PFSK-1 (cell line): ENCODE measurements around the gene PRKN.

Experiments used
- FOXP2 ChIP-seq: optimal IDR thresholded peaks from 2 replicates; pipeline ENCODE3; 2011; ENCODE audit warnings: borderline replicate concordance, control low read depth, inconsistent platforms; ENCODE audit not compliant: insufficient read depth; ENCODE audit errors: extremely low read length, extremely low read depth
- POLR2AphosphoS5 ChIP-seq: IDR thresholded peaks from 2 replicates; pipeline ENCODE4 v1.6.1; 2012; ENCODE audit warnings: low read depth, mild to moderate bottlenecking, control low read depth, low read length, moderate library complexity
- SIN3A ChIP-seq: IDR thresholded peaks from 2 replicates; pipeline ENCODE4 v1.6.1; 2012; ENCODE audit warnings: mild to moderate bottlenecking, low read length, moderate library complexity, borderline replicate concordance; ENCODE audit not compliant: insufficient read depth
- TAF1 ChIP-seq: IDR thresholded peaks from 2 replicates; pipeline ENCODE4 v1.6.1; 2012; ENCODE audit warnings: low read length, control low read depth, borderline replicate concordance; ENCODE audit not compliant: insufficient read depth
- TF ChIP-seq, protein P1 (sequence below), 2 experiments: IDR thresholded peaks; 2 replicates each; pipeline versions ENCODE4 v1.6.1 to v1.8.0; 2011 to 2012; ENCODE audit warnings: low read depth in 2 of 2, low read length in 2 of 2, control low read depth in 1 of 2, inconsistent platforms in 1 of 2, mild to moderate bottlenecking in 1 of 2, moderate library complexity in 1 of 2; ENCODE audit not compliant: insufficient read depth in 1 of 2

The PRKN gene

DNA sequence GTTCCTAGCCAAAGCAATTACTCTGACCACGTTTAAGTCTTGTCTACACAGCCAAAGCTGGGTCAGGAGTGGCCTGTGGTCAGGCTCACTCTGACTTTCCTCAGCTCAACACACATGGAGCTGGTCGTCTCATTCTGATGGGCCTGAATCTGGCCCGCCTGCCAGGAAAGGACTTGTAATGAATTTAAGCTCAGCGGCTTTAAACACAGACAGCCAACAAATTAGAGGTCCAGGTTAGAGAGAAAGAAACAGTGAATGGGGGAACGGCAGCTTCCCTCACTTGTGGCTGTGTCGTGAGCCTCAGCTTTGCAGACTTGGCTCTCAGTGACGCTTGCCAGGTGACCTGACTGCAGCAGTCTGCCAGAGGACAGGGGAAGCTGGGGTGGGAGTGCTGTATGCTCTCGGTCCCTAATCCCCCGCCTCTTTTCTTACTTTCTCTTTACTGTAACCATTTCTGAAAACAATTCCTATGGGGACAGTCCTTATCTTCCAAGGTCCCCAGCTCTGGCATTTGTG, 1331.8 kb downstream of the PRKN start:
- TF ChIP-seq SIN3A (no peak), FOXP2 (no peak), POLR2AphosphoS5 (no peak), TAF1 (no peak)
- TF ChIP-seq, protein P1, sequence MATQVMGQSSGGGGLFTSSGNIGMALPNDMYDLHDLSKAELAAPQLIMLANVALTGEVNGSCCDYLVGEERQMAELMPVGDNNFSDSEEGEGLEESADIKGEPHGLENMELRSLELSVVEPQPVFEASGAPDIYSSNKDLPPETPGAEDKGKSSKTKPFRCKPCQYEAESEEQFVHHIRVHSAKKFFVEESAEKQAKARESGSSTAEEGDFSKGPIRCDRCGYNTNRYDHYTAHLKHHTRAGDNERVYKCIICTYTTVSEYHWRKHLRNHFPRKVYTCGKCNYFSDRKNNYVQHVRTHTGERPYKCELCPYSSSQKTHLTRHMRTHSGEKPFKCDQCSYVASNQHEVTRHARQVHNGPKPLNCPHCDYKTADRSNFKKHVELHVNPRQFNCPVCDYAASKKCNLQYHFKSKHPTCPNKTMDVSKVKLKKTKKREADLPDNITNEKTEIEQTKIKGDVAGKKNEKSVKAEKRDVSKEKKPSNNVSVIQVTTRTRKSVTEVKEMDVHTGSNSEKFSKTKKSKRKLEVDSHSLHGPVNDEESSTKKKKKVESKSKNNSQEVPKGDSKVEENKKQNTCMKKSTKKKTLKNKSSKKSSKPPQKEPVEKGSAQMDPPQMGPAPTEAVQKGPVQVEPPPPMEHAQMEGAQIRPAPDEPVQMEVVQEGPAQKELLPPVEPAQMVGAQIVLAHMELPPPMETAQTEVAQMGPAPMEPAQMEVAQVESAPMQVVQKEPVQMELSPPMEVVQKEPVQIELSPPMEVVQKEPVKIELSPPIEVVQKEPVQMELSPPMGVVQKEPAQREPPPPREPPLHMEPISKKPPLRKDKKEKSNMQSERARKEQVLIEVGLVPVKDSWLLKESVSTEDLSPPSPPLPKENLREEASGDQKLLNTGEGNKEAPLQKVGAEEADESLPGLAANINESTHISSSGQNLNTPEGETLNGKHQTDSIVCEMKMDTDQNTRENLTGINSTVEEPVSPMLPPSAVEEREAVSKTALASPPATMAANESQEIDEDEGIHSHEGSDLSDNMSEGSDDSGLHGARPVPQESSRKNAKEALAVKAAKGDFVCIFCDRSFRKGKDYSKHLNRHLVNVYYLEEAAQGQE (IDR thresholded peaks at IDR 0.05; ENCODE audit: insufficient read depth in 1 of 2, low read depth in 2 of 2, low read length in 2 of 2), result no peak

DNA sequence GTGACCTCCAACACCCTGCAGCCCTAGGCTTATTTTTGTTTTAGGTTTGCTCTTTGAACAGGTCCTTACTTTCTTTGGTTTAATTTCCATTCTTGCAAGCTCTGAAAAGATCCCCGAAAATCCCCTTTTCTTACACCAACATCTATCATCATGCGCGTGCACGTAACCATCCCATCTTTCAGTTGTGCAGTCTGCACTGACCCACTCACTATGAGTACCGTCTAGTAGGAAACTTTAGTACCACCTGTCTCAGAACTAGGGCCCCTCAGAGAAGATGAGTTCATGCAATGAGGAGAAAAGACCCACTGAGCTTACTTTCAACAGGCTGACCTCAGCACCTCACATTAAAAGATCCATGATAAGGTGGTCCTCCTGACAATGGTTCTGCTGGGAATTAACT, 1333.1 kb downstream of the PRKN start:
- no peak for TF ChIP-seq TAF1
- no peak for TF ChIP-seq FOXP2
- TF ChIP-seq, protein P1 (IDR thresholded peaks at IDR 0.05; ENCODE audit: insufficient read depth in 1 of 2, low read depth in 2 of 2, low read length in 2 of 2), result no peak
- no peak for TF ChIP-seq SIN3A
- TF ChIP-seq POLR2AphosphoS5, result no peak

DNA sequence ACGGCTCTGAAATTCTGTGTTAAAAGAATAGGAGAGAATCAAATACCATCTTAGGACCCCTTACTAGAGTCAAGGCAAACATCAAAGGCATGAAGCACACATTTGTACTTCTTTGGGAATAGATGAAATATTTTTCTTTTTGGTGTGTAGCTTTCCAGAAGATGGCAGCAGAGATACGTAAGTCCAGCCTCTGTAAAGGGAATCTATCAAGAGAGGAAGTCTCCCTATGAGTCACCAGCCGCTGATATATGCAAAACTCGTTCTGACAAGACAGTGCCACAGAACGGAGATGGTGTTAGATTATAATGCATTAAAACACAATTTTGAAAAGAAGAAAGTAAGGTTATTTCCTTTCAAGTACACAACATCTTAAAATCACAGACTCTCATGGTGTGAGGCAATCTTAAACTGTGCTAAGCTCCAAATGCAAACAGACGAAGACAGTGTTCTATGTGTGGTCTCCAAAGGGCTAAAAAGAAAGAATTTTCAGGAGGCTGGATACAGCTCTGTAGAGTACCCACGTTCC, 1333.7 kb downstream of the PRKN start:
- TF ChIP-seq TAF1, result no peak
- TF ChIP-seq FOXP2, result no peak
- TF ChIP-seq POLR2AphosphoS5, result no peak
- TF ChIP-seq, protein P1 (IDR thresholded peaks at IDR 0.05; ENCODE audit: insufficient read depth in 1 of 2, low read depth in 2 of 2, low read length in 2 of 2), result no peak
- TF ChIP-seq SIN3A, result no peak

DNA sequence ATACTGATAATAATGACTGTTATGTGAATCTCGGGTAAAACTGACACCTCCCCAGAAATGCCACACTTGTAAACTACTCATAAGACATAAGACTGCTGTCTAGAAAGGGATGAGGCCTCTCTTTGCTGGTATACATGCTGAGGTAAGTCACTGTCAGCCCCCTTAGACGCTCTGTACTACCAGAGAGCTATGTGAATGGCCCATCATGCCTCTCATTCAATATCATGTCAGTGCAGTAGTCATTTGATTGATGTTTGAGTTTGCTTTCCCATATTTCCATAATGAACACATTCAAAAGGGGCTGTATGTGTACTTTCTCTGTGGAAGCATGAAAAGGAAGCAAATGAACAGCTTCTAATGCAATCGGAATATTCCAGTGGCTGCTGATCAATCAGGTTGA, 1334.3 kb downstream of the PRKN start:
- no peak for TF ChIP-seq POLR2AphosphoS5
- TF ChIP-seq FOXP2, result no peak
- TF ChIP-seq, protein P1 (IDR thresholded peaks at IDR 0.05; ENCODE audit: insufficient read depth in 1 of 2, low read depth in 2 of 2, low read length in 2 of 2), result no peak
- no peak for TF ChIP-seq SIN3A
- TF ChIP-seq TAF1, result no peak

DNA sequence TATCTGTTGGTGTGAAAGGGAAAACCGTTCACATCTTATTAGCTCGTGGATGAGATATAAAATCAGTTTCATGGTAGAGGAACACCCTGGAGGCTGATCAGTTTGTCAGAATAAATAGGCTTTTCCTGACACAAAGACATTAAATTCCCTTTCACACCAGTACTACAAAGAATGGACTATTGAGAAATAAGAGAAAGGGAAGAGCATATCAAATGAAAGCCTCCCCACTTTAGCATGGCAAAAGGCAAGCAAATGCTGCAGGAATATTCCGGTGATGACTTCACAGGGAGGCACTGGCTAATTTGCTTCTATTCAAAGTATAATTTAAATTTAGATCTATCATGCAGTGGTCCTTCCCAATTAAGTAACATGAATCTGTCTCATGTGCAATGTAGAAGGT, 1337.8 kb downstream of the PRKN start:
- TF ChIP-seq TAF1 (no peak), FOXP2 (no peak), POLR2AphosphoS5 (no peak), SIN3A (no peak)
- TF ChIP-seq, protein P1 (IDR thresholded peaks at IDR 0.05; ENCODE audit: insufficient read depth in 1 of 2, low read depth in 2 of 2, low read length in 2 of 2), result no peak
